SK-N-SH (cell line): ENCODE data around the gene SLC17A7. TPM values are rescaled to one million over a fixed set of nuclear protein-coding genes. Genes with fewer than 3 reads are reported as not detected.

Experiments
- CTCF ChIA-PET: fragments of 300-600, 350-600 bp; formaldehyde crosslinking; extraction: SDS; loops from one replicate; lab custom pipeline; 2021; lab: Yijun Ruan, JAX
- POLR2A ChIA-PET: fragments of 350-600 bp; sonication (Branson Sonifier 250); formaldehyde crosslinking; extraction: SDS; loops from one replicate; lab custom pipeline; 2020; ENCODE audit warnings: antibody characterized with exemption, inconsistent platforms; lab: Yijun Ruan, JAX
- DNase-seq: peaks from one replicate; pipeline ENCODE4 v3.0.0; 2012
- H2AFZ ChIP-seq: fragments of 200-600 bp; sonication (generic); 2 replicates; pipeline ENCODE4 v1.8.1; 2016; ENCODE audit warnings: antibody characterized with exemption, mild to moderate bottlenecking, low read depth
- H3F3A ChIP-seq: fragments of 200-600 bp; sonication (generic); replicated peaks from 2 replicates; pipeline ENCODE3; 2016; ENCODE audit warnings: antibody characterized with exemption, mild to moderate bottlenecking; ENCODE audit not compliant: insufficient read depth
- H3K27ac ChIP-seq, 2 experiments: fragments of 200-500 bp in 1 of 2; fragments of 200-600 bp in 1 of 2; sonication (Bioruptor generic) in 1 of 2; sonication (generic), shearing (Covaris generic) in 1 of 2; 2 replicates each; pipeline versions ENCODE4 v1.5.1 to v1.6.1; 2014 to 2016; ENCODE audit warnings: low read depth in 2 of 2, inconsistent platforms in 1 of 2, low read length in 1 of 2, mild to moderate bottlenecking in 1 of 2, mixed read lengths in 1 of 2
- H3K27me3 ChIP-seq: fragments of 200-600 bp; sonication (generic), shearing (Covaris generic); 2 replicates; pipeline ENCODE4 v1.6.1; 2016; ENCODE audit warnings: mixed run types; ENCODE audit not compliant: insufficient read depth
- H3K36me3 ChIP-seq, 2 experiments: fragments of 200-500 bp in 1 of 2; fragments of 200-600 bp in 1 of 2; sonication (Bioruptor generic) in 1 of 2; sonication (generic) in 1 of 2; replicated peaks in 1 of 2; 2 replicates each; pipeline versions ENCODE3 to v1.5.1; 2014 to 2016; ENCODE audit warnings: low read length in 1 of 2, mild to moderate bottlenecking in 1 of 2; ENCODE audit not compliant: insufficient read depth in 2 of 2, control insufficient read depth in 1 of 2
- H3K4me1 ChIP-seq, 2 experiments: fragments of 200-500 bp in 1 of 2; fragments of 200-600 bp in 1 of 2; sonication (Bioruptor generic) in 1 of 2; sonication (generic), shearing (Covaris generic) in 1 of 2; 2 replicates each; pipeline versions ENCODE4 v1.5.1 to v1.6.1; 2014 to 2016; ENCODE audit warnings: low read depth in 1 of 2, low read length in 1 of 2, mixed run types in 1 of 2; ENCODE audit not compliant: insufficient read depth in 2 of 2, control insufficient read depth in 1 of 2
- H3K4me2 ChIP-seq: fragments of 200-600 bp; sonication (generic), shearing (Covaris generic); 2 replicates; pipeline ENCODE4 v1.6.1; 2017; ENCODE audit warnings: mixed run types
- H3K4me3 ChIP-seq, 2 experiments: fragments of 200-500 bp in 1 of 2; fragments of 200-600 bp in 1 of 2; sonication (Bioruptor generic) in 1 of 2; sonication (generic), shearing (Covaris generic) in 1 of 2; 2 replicates each; pipeline versions ENCODE4 v1.5.1 to v1.8.1; 2014 to 2016; ENCODE audit warnings: low read depth in 2 of 2, inconsistent platforms in 1 of 2, low read length in 1 of 2, mild to moderate bottlenecking in 1 of 2, mixed read lengths in 1 of 2, moderate library complexity in 1 of 2
- H3K79me2 ChIP-seq: fragments of 200-600 bp; sonication (generic); 2 replicates; pipeline ENCODE4 v1.8.1; 2017; ENCODE audit warnings: mild to moderate bottlenecking; ENCODE audit not compliant: insufficient read depth
- H3K9ac ChIP-seq: fragments of 200-600 bp; sonication (generic); 2 replicates; pipeline ENCODE4 v1.6.1; 2017; ENCODE audit warnings: mixed run types
- H3K9me2 ChIP-seq: fragments of 200-600 bp; sonication (generic); 2 replicates; pipeline ENCODE4 v1.6.1; 2017; ENCODE audit warnings: mixed run types
- H3K9me3 ChIP-seq: fragments of 200-600 bp; sonication (generic); 2 replicates; pipeline ENCODE4 v1.6.1; 2017; ENCODE audit warnings: mixed run types, mild to moderate bottlenecking, moderate library complexity
- H4K20me1 ChIP-seq: fragments of 200-600 bp; sonication (generic); 2 replicates; pipeline ENCODE4 v1.6.1; 2017; ENCODE audit warnings: mild to moderate bottlenecking, mixed run types; ENCODE audit not compliant: insufficient read depth
- CHD2 ChIP-seq: fragments of 150-350 bp; IDR thresholded peaks from 2 replicates; pipeline ENCODE4 v1.6.1; 2018; ENCODE audit warnings: low read length; ENCODE audit not compliant: partially characterized antibody
- EP300 ChIP-seq, 2 experiments: IDR thresholded peaks; 2 replicates each; pipeline versions ENCODE4 v1.4.0 to v1.6.1; 2012; ENCODE audit warnings: borderline replicate concordance in 1 of 2, low read depth in 1 of 2, low read length in 1 of 2
- EZH2phosphoT487 ChIP-seq: fragments of 200-600 bp; sonication (generic); IDR thresholded peaks from 2 replicates; pipeline ENCODE4 v1.6.1; 2017; ENCODE audit warnings: low read depth, mixed run types, mild to moderate bottlenecking, antibody characterized with exemption, moderate library complexity, borderline replicate concordance
- FOSL2 ChIP-seq: IDR thresholded peaks from 2 replicates; pipeline ENCODE4 v1.4.0; 2012; ENCODE audit warnings: low read depth, mild to moderate bottlenecking, moderate library complexity, borderline replicate concordance
- FOXJ3 ChIP-seq: sonication (generic); formaldehyde crosslinking; IDR thresholded peaks from 2 replicates; pipeline ENCODE4 v1.5.1; 2020; ENCODE audit warnings: mild to moderate bottlenecking, missing genetic modification reagents
- GABPA ChIP-seq: IDR thresholded peaks from 2 replicates; pipeline ENCODE4 v1.4.0; 2012; ENCODE audit warnings: low read depth, mild to moderate bottlenecking
- GATA2 ChIP-seq: sonication (generic); formaldehyde crosslinking; IDR thresholded peaks from 2 replicates; pipeline ENCODE4 v1.5.0; 2020; ENCODE audit warnings: mild to moderate bottlenecking, missing genetic modification reagents
- MAX ChIP-seq: IDR thresholded peaks from 2 replicates; pipeline ENCODE4 v1.4.0; 2012; ENCODE audit warnings: low read depth
- MXI1 ChIP-seq: IDR thresholded peaks from 2 replicates; pipeline ENCODE4 v1.6.1; 2012; ENCODE audit warnings: mild to moderate bottlenecking, low read depth, low read length, improper control_type of control experiment
- NFIC ChIP-seq: IDR thresholded peaks from 2 replicates; pipeline ENCODE4 v1.4.0; 2012; ENCODE audit warnings: borderline replicate concordance
- NRF1 ChIP-seq: IDR thresholded peaks from 2 replicates; pipeline ENCODE4 v1.6.1; 2012; ENCODE audit warnings: low read depth, mild to moderate bottlenecking, low read length
- RAD21 ChIP-seq: IDR thresholded peaks from 2 replicates; pipeline ENCODE4 v1.6.1; 2012; ENCODE audit warnings: mild to moderate bottlenecking, low read length
- RCOR1 ChIP-seq: fragments of 150-350 bp; IDR thresholded peaks from 2 replicates; pipeline ENCODE4 v1.6.1; 2017; ENCODE audit warnings: antibody characterized with exemption, low read length
- RFX5 ChIP-seq: IDR thresholded peaks from 2 replicates; pipeline ENCODE4 v1.6.1; 2012; ENCODE audit warnings: mild to moderate bottlenecking, improper control_type of control experiment, low read length
- RXRA ChIP-seq: IDR thresholded peaks from 2 replicates; pipeline ENCODE4 v1.4.0; 2012; ENCODE audit warnings: low read depth, mild to moderate bottlenecking, borderline replicate concordance
- SIN3A ChIP-seq: IDR thresholded peaks from 2 replicates; pipeline ENCODE4 v1.6.1; 2012; ENCODE audit warnings: low read depth, mild to moderate bottlenecking, low read length, moderate library complexity, borderline replicate concordance
- SMC3 ChIP-seq: IDR thresholded peaks from 2 replicates; pipeline ENCODE4 v1.6.1; 2012; ENCODE audit warnings: low read depth, low read length, improper control_type of control experiment
- TAF1 ChIP-seq: IDR thresholded peaks from 2 replicates; pipeline ENCODE4 v1.6.1; 2012; ENCODE audit warnings: low read depth, mild to moderate bottlenecking, low read length, moderate library complexity, borderline replicate concordance
- TEAD4 ChIP-seq: IDR thresholded peaks from 2 replicates; pipeline ENCODE4 v1.4.0; 2012; ENCODE audit warnings: mild to moderate bottlenecking, borderline replicate concordance; ENCODE audit not compliant: insufficient read depth
- USF2 ChIP-seq: fragments of 150-350 bp; IDR thresholded peaks from 2 replicates; pipeline ENCODE4 v1.6.1; 2017; ENCODE audit warnings: antibody characterized with exemption, low read length, low read depth, borderline replicate concordance
- WGBS: methylation state at CpG from one replicate; pipeline ENCODE4 v1.1.6; 2017; ENCODE audit warnings: low lambda C conversion rate; 5-methylcytosine and 5-hydroxymethylcytosine counted together
- polyA plus RNA-seq, 3 experiments: library from polyadenylated mRNA; depleted of rRNA; stranded (reverse); fragments of >200 nt; gene quantifications; 2 replicates each; pipeline ENCODE4 v1.2.3, GENCODE V29; 2012

The SLC17A7 gene
- polyA plus RNA-seq, 1 of the 3 experiments (the other 2 are of a cell fraction): 0.59 TPM

- no peak for TF ChIP-seq GATA2 (CRISPR knock-in tag)
- TF ChIP-seq SIN3A: no peak
- no peak for TF ChIP-seq MXI1
- no peak for TF ChIP-seq FOSL2
- TF ChIP-seq SMC3: no peak
- no peak for TF ChIP-seq MAX
- no peak for TF ChIP-seq RAD21
- TF ChIP-seq EP300 (IDR thresholded peaks at IDR 0.05; ENCODE audit: borderline replicate concordance in 1 of 2, low read depth in 1 of 2, low read length in 1 of 2): no peak
- no peak for TF ChIP-seq EZH2phosphoT487
- no peak for TF ChIP-seq RCOR1
- no peak for TF ChIP-seq TAF1
- no peak for TF ChIP-seq NRF1
- TF ChIP-seq, all 33 proteins: peak for 0
Measured at GRCh38 chr19:49400029-49400428, 41.3 kb downstream of the SLC17A7 start (continued).

GRCh38 chr19:49398931-49399330, 42.4 kb downstream of the SLC17A7 start:
- H3K36me3 ChIP-seq: no peaks in the 10 kb centered on the region
- POLR2A ChIA-PET: no interaction called here
- peaks cover 0 to 2% of the 10 kb centered on the region in 2 experiments; a peak in 2 of 4 replicates for H3K4me1 ChIP-seq
- H3K4me2 ChIP-seq: no peak overlapping the region
- DNase-seq: no peak
- H3K9me2 ChIP-seq: no peaks in the 10 kb centered on the region
- H3F3A ChIP-seq: no peaks in the 10 kb centered on the region
- no peaks in the 10 kb centered on the region for H3K9me3 ChIP-seq
- no peak overlapping the region for H3K27ac ChIP-seq
- peaks cover 6% of the 10 kb centered on the region for H3K27me3 ChIP-seq
- no peak overlapping the region for H3K9ac ChIP-seq
- no peak overlapping the region for H2AFZ ChIP-seq
- CTCF ChIA-PET: interaction anchor here (1.4 to 1.6 kb wide), 2 partner anchors 30 to 45 kb away, joined by 3 read pairs; no protein-coding TSS in a partner anchor
- H3K79me2 ChIP-seq: no peaks in the 10 kb centered on the region
- no peak overlapping the region for H3K4me3 ChIP-seq
- no peak for TF ChIP-seq SIN3A
- no peak for TF ChIP-seq EP300 (IDR thresholded peaks at IDR 0.05; ENCODE audit: borderline replicate concordance in 1 of 2, low read depth in 1 of 2, low read length in 1 of 2)
- no peak for TF ChIP-seq CHD2
- no peak for TF ChIP-seq RXRA
- TF ChIP-seq TEAD4: no peak
- TF ChIP-seq FOSL2: no peak
- no peak for TF ChIP-seq RFX5
- TF ChIP-seq GATA2 (CRISPR knock-in tag): no peak
- TF ChIP-seq NFIC: no peak
- TF ChIP-seq EZH2phosphoT487: no peak
- TF ChIP-seq FOXJ3: no peak
- no peak for TF ChIP-seq GABPA
- no peak for TF ChIP-seq SMC3
- TF ChIP-seq RCOR1: no peak
- TF ChIP-seq USF2: no peak
- H4K20me1 ChIP-seq: no peaks in the 10 kb centered on the region
- WGBS: 69% methylated on average over 5 of the region's 6 CpGs
